ENCODE results near the gene DGKQ.

- TF ChIP-seq POLR2A (IDR thresholded peaks at IDR 0.05): no peak
- TF ChIP-seq CTCF (IDR thresholded peaks at IDR 0.05 in 4 of 5, conservative IDR thresholded peaks at IDR 0.05 in 1 of 5): no peak
These were observed 26.6 kb downstream of the DGKQ start for GRCh38 chr4:946517-947471.

All from gastrocnemius medialis (tissue), 4 donors.